H1 (cell line): Measurements from ENCODE around the gene NOTCH2. TPM values are rescaled to one million over a fixed set of nuclear protein-coding genes. Genes with fewer than 3 reads are reported as not detected.

Experiments
- CTCF ChIA-PET: fragments of 300-600 bp; sonication (Branson Sonifier 250); formaldehyde crosslinking; loops from one replicate; lab custom pipeline; 2021; ENCODE audit not compliant: partially characterized antibody; lab: Charles Lee
- POLR2A ChIA-PET: fragments of 300-600 bp; sonication (Branson Sonifier 250); formaldehyde crosslinking; loops from one replicate; lab custom pipeline; 2021; ENCODE audit warnings: inconsistent platforms; ENCODE audit not compliant: partially characterized antibody; lab: Charles Lee
- DNase-seq, 2 experiments: peaks; one replicate each; pipeline versions ENCODE4 v3.0.0 to v3.0.0-alpha.2; 2010 to 2022; ENCODE audit warnings: low spot score in 2 of 2, low read depth in 1 of 2, mixed read lengths in 1 of 2
- FAIRE-seq: peaks from 2 replicates; lab custom pipeline; 2011; peaks lifted over from hg19 to GRCh38; lab: Jason Lieb, UNC
- H2AFZ ChIP-seq: 2 replicates; pipeline ENCODE4 v1.8.1; 2012; ENCODE audit warnings: low read length, inconsistent platforms
- H2AK5ac ChIP-seq: 2 replicates; pipeline ENCODE4 v1.6.1; 2013; ENCODE audit warnings: low read depth, low read length
- H2BK120ac ChIP-seq: replicated peaks from 2 replicates; pipeline ENCODE3; 2013; ENCODE audit warnings: low read depth, low read length, inconsistent platforms
- H2BK12ac ChIP-seq: 2 replicates; pipeline ENCODE4 v1.6.1; 2013; ENCODE audit warnings: low read depth, low read length
- H2BK15ac ChIP-seq: 2 replicates; pipeline ENCODE4 v1.6.1; 2013; ENCODE audit warnings: low read length
- H2BK20ac ChIP-seq: 2 replicates; pipeline ENCODE4 v1.6.1; 2013; ENCODE audit warnings: low read length
- H2BK5ac ChIP-seq: 2 replicates; pipeline ENCODE4 v1.6.1; 2013; ENCODE audit warnings: low read depth, low read length
- H3K14ac ChIP-seq: 2 replicates; pipeline ENCODE4 v1.6.1; 2013; ENCODE audit warnings: inconsistent platforms; ENCODE audit not compliant: insufficient read length
- H3K18ac ChIP-seq: 2 replicates; pipeline ENCODE4 v1.6.1; 2013; ENCODE audit warnings: low read length; ENCODE audit errors: extremely low read depth
- H3K23ac ChIP-seq: 2 replicates; pipeline ENCODE4 v1.6.1; 2013; ENCODE audit warnings: inconsistent platforms; ENCODE audit not compliant: insufficient read length
- H3K23me2 ChIP-seq: 2 replicates; pipeline ENCODE4 v1.6.1; 2013; ENCODE audit warnings: low read depth, low read length
- H3K27ac ChIP-seq: 2 replicates; pipeline ENCODE4 v1.6.1; 2011; ENCODE audit warnings: low read depth, low read length, inconsistent platforms
- H3K27me3 ChIP-seq, 4 experiments: replicated peaks in 1 of 4; 1 replicate in 1 of 4; 2 replicates in 3 of 4; pipeline versions ENCODE4 v1.6.1 to v1.8.1; 2011 to 2013; ENCODE audit warnings: low read length in 3 of 4, mild to moderate bottlenecking in 3 of 4, inconsistent platforms in 2 of 4, mixed read lengths in 2 of 4, moderate library complexity in 1 of 4; ENCODE audit not compliant: control insufficient read depth in 3 of 4, insufficient read depth in 3 of 4; ENCODE audit errors: extremely low read depth in 1 of 4
- H3K36me3 ChIP-seq, 4 experiments: 2 replicates each; pipeline versions ENCODE4 v1.6.1 to v1.8.1; 2011 to 2013; ENCODE audit warnings: mild to moderate bottlenecking in 4 of 4, low read length in 3 of 4, moderate library complexity in 2 of 4, control low read depth in 1 of 4, inconsistent platforms in 1 of 4; ENCODE audit not compliant: insufficient read depth in 4 of 4, control insufficient read depth in 2 of 4
- H3K4ac ChIP-seq: replicated peaks from 2 replicates; pipeline ENCODE3; 2013; ENCODE audit warnings: low read length, low read depth, mixed read lengths, inconsistent platforms; ENCODE audit not compliant: insufficient read length
- H3K4me1 ChIP-seq, 4 experiments: replicated peaks in 1 of 4; 1 replicate in 1 of 4; 2 replicates in 3 of 4; pipeline versions ENCODE4 v1.6.1 to v1.8.1; 2011 to 2013; ENCODE audit warnings: low read length in 3 of 4, inconsistent platforms in 2 of 4, mixed read lengths in 1 of 4; ENCODE audit not compliant: insufficient read depth in 4 of 4, control insufficient read depth in 3 of 4
- H3K4me2 ChIP-seq, 2 experiments: 2 replicates each; pipeline versions ENCODE4 v1.6.1 to v1.8.1; 2011 to 2013; ENCODE audit warnings: low read depth in 2 of 2, low read length in 2 of 2, control low read depth in 1 of 2, inconsistent platforms in 1 of 2, mild to moderate bottlenecking in 1 of 2; ENCODE audit not compliant: insufficient read depth in 1 of 2
- H3K4me3 ChIP-seq, 4 experiments: fragments of 200-600, 300-600 bp in 1 of 4; sonication (generic), shearing (Covaris generic), sonication (Bioruptor Twin) in 1 of 4; 2 replicates each; pipeline versions ENCODE4 v1.5.1 to v1.8.1; 2011 to 2016; ENCODE audit warnings: low read length in 4 of 4, low read depth in 3 of 4, control low read depth in 2 of 4, inconsistent platforms in 2 of 4, mild to moderate bottlenecking in 2 of 4, mixed read lengths in 1 of 4, moderate library complexity in 1 of 4; ENCODE audit not compliant: insufficient read depth in 2 of 4; ENCODE audit errors: extremely low read depth in 1 of 4
- H3K56ac ChIP-seq: replicated peaks from 2 replicates; pipeline ENCODE3; 2013; ENCODE audit warnings: low read depth, mild to moderate bottlenecking, mixed read lengths, low read length, inconsistent platforms; ENCODE audit not compliant: insufficient read length
- H3K79me1 ChIP-seq: 2 replicates; pipeline ENCODE4 v1.6.1; 2013; ENCODE audit warnings: low read depth, low read length, control low read depth
- H3K79me2 ChIP-seq, 2 experiments: 2 replicates each; pipeline versions ENCODE4 v1.6.1 to v1.8.1; 2012 to 2013; ENCODE audit warnings: low read length in 2 of 2, mild to moderate bottlenecking in 2 of 2, inconsistent platforms in 1 of 2; ENCODE audit not compliant: insufficient read depth in 2 of 2, control insufficient read depth in 1 of 2
- H3K9ac ChIP-seq, 4 experiments: replicated peaks in 1 of 4; 1 replicate in 1 of 4; 2 replicates in 3 of 4; pipeline versions ENCODE4 v1.6.1 to v1.8.1; 2011 to 2013; ENCODE audit warnings: low read depth in 3 of 4, low read length in 3 of 4, control low read depth in 2 of 4, mild to moderate bottlenecking in 2 of 4, moderate library complexity in 2 of 4, inconsistent platforms in 1 of 4; ENCODE audit errors: extremely low read depth in 1 of 4
- H3K9me3 ChIP-seq, 2 experiments: 2 replicates each; pipeline versions ENCODE4 v1.6.1 to v1.8.1; 2012 to 2013; ENCODE audit warnings: mild to moderate bottlenecking in 2 of 2, moderate library complexity in 2 of 2, control low read depth in 1 of 2, inconsistent platforms in 1 of 2, low read depth in 1 of 2, low read length in 1 of 2, mixed read lengths in 1 of 2; ENCODE audit not compliant: insufficient read depth in 2 of 2
- H4K20me1 ChIP-seq, 2 experiments: replicated peaks in 1 of 2; 2 replicates each; pipeline versions ENCODE3 to v1.8.1; 2011 to 2013; ENCODE audit warnings: inconsistent platforms in 2 of 2, low read length in 2 of 2, mild to moderate bottlenecking in 1 of 2; ENCODE audit not compliant: insufficient read depth in 2 of 2, control insufficient read depth in 1 of 2
- H4K5ac ChIP-seq: 2 replicates; pipeline ENCODE4 v1.6.1; 2013; ENCODE audit warnings: low read length, low read depth, mixed read lengths, inconsistent platforms; ENCODE audit not compliant: insufficient read length
- H4K8ac ChIP-seq: 2 replicates; pipeline ENCODE4 v1.8.0; 2013; ENCODE audit warnings: mild to moderate bottlenecking, moderate library complexity, low read length, inconsistent platforms; ENCODE audit not compliant: insufficient read depth; ENCODE audit errors: extremely low read depth
- H4K91ac ChIP-seq: replicated peaks from 2 replicates; pipeline ENCODE3; 2013; ENCODE audit warnings: low read length, mixed read lengths, inconsistent platforms; ENCODE audit not compliant: insufficient read length
- CHD1 ChIP-seq: IDR thresholded peaks from 2 replicates; pipeline ENCODE4 v1.6.1; 2012; ENCODE audit warnings: low read depth, low read length, improper control_type of control experiment
- CHD2 ChIP-seq: IDR thresholded peaks from 2 replicates; pipeline ENCODE4 v1.6.1; 2012; ENCODE audit warnings: low read length, improper control_type of control experiment
- EGR1 ChIP-seq: IDR thresholded peaks from 2 replicates; pipeline ENCODE4 v1.6.1; 2011; ENCODE audit warnings: low read depth, low read length, borderline replicate concordance
- EP300 ChIP-seq, 2 experiments: IDR thresholded peaks; 1 replicate in 1 of 2; 2 replicates in 1 of 2; pipeline ENCODE4 v1.6.1; 2011 to 2012; ENCODE audit warnings: low read depth in 2 of 2, low read length in 2 of 2, mild to moderate bottlenecking in 2 of 2, borderline replicate concordance in 1 of 2, inconsistent platforms in 1 of 2, moderate library complexity in 1 of 2
- FOSL1 ChIP-seq: IDR thresholded peaks from 2 replicates; pipeline ENCODE4 v1.6.1; 2011; ENCODE audit warnings: mild to moderate bottlenecking, low read depth, low read length, moderate library complexity; ENCODE audit not compliant: insufficient read depth
- JUN ChIP-seq: IDR thresholded peaks from 2 replicates; pipeline ENCODE4 v1.6.1; 2011; ENCODE audit warnings: low read depth, mild to moderate bottlenecking, improper control_type of control experiment, low read length
- KDM1A ChIP-seq: fragments of 200-600, 300-600 bp; sonication (generic); IDR thresholded peaks from 2 replicates; pipeline ENCODE4 v1.7.1; 2016; ENCODE audit warnings: mild to moderate bottlenecking, low read length, borderline replicate concordance
- KDM4A ChIP-seq: IDR thresholded peaks from one replicate; pipeline ENCODE4 v1.7.1; 2012; ENCODE audit warnings: low read depth, mild to moderate bottlenecking, moderate library complexity, low read length, inconsistent platforms; ENCODE audit not compliant: severe bottlenecking
- MAFK ChIP-seq: IDR thresholded peaks from 2 replicates; pipeline ENCODE4 v1.6.1; 2012; ENCODE audit warnings: low read depth, mild to moderate bottlenecking, improper control_type of control experiment, low read length
- RAD21 ChIP-seq, 2 experiments: IDR thresholded peaks in 1 of 2; conservative IDR thresholded peaks in 1 of 2; 2 replicates each; pipeline ENCODE4 v1.6.1; 2011; ENCODE audit warnings: low read depth in 2 of 2, low read length in 2 of 2, improper control_type of control experiment in 1 of 2, inconsistent platforms in 1 of 2, mild to moderate bottlenecking in 1 of 2, moderate library complexity in 1 of 2
- SAP30 ChIP-seq: fragments of 300-600 bp; sonication (generic); IDR thresholded peaks from 2 replicates; pipeline ENCODE4 v1.7.1; 2012; ENCODE audit warnings: low read length, moderate library complexity, mild to moderate bottlenecking, inconsistent platforms; ENCODE audit not compliant: insufficient read depth, insufficient replicate concordance
- USF2 ChIP-seq: IDR thresholded peaks from 2 replicates; pipeline ENCODE4 v1.6.1; 2011; ENCODE audit warnings: low read length, improper control_type of control experiment
- WGBS, 2 experiments: shearing (Covaris generic) in 1 of 2; methylation state at CpG; one replicate each; pipeline versions ENCODE4 v1.1.6 to v1.1.7; 2013 to 2015; ENCODE audit warnings: low lambda C conversion rate in 2 of 2, mixed read lengths in 2 of 2, inconsistent platforms in 1 of 2, low coverage in 1 of 2, missing lambda C conversion rate in 1 of 2; ENCODE audit not compliant: insufficient replicate concordance in 2 of 2, insufficient coverage in 1 of 2, insufficient read length in 1 of 2; ENCODE audit errors: extremely low coverage in 1 of 2, missing lambda C conversion rate in 1 of 2; 5-methylcytosine and 5-hydroxymethylcytosine counted together
- polyA plus RNA-seq, 7 experiments: library from polyadenylated mRNA; depleted of rRNA in 3 of 7; stranded (reverse) in 5 of 7; unstranded in 2 of 7; fragments of >200 nt in 5 of 7; fragments of 200-250 nt in 2 of 7; gene quantifications; 1 replicate in 5 of 7; 2 replicates in 1 of 7; 4 replicates in 1 of 7; pipeline versions ENCODE4 v1.2.1 to v1.2.3, GENCODE V29; 2011 to 2013; ENCODE audit warnings: missing spikeins in 2 of 7, mixed read lengths in 2 of 7
- total RNA-seq: library from RNA; stranded (reverse); fragmentation: NEBNext Ultra II Directional; extraction: Animal tissue kit (Norgen Biotek cat#: 25700); gene quantifications from 2 replicates; pipeline ENCODE4 v1.2.1, GENCODE V29; 2021

The NOTCH2 gene
- total and polyA plus RNA-seq, 2 of the 8 experiments (the other 6 are each of a cell fraction or from before 2014, with no cell fraction given), result 17.7 to 63.0 TPM

GRCh38 chr1:119912963-119913362, 156.5 kb downstream of the NOTCH2 start:
- no peak overlapping the region for H3K27ac ChIP-seq
- peaks cover 0 to 4% (median 0%) of the 10 kb centered on the region in 4 experiments; a peak in 1 of 7 replicates for H3K4me1 ChIP-seq
- no peak for FAIRE-seq
- H2BK20ac ChIP-seq, result no peak overlapping the region
- no peaks in the 10 kb centered on the region for H3K23me2 ChIP-seq
- no peak overlapping the region for H3K14ac ChIP-seq
- no peak overlapping the region for H3K56ac ChIP-seq
- WGBS, 2 experiments, result 90% methylated on average over 3 of the region's 3 CpGs; no CpG with 5 or more reads in 1 of the 2 experiments
- no peak overlapping the region for H2BK5ac ChIP-seq
- H3K23ac ChIP-seq, result no peak overlapping the region
- H4K8ac ChIP-seq, result no peak overlapping the region
- no peak overlapping the region for H3K9ac ChIP-seq
- no peak for DNase-seq
- no peak overlapping the region for H3K4me2 ChIP-seq
- H4K20me1 ChIP-seq, result no peaks in the 10 kb centered on the region
- no peak overlapping the region for H2AFZ ChIP-seq
- no peak overlapping the region for H4K5ac ChIP-seq
- POLR2A ChIA-PET, result interaction anchor here (1.0 kb wide), 1 partner anchor 14 kb away, joined by 4 read pairs; no protein-coding TSS in a partner anchor
- peaks cover 5 to 19% (median 14%) of the 10 kb centered on the region in 4 experiments; a peak in 7 of 8 replicates for H3K36me3 ChIP-seq
- H3K18ac ChIP-seq, result no peak overlapping the region
- H3K9me3 ChIP-seq, result no peaks in the 10 kb centered on the region
- H2BK12ac ChIP-seq, result no peak overlapping the region
- H2AK5ac ChIP-seq, result no peak overlapping the region
- H3K4ac ChIP-seq, result no peak overlapping the region
- H3K4me3 ChIP-seq, result no peak overlapping the region
- H2BK15ac ChIP-seq, result no peak overlapping the region
- no peaks in the 10 kb centered on the region for H3K27me3 ChIP-seq
- no peaks in the 10 kb centered on the region for H3K79me2 ChIP-seq
- CTCF ChIA-PET, result no interaction called here
- no peak overlapping the region for H2BK120ac ChIP-seq
- no peaks in the 10 kb centered on the region for H3K79me1 ChIP-seq
- no peak overlapping the region for H4K91ac ChIP-seq
- TF ChIP-seq FOSL1 (no peak), USF2 (no peak), EGR1 (no peak), CHD2 (no peak), KDM4A (no peak), RAD21 (IDR thresholded peaks at IDR 0.05 in 1 of 2, conservative IDR thresholded peaks at IDR 0.05 in 1 of 2; ENCODE audit: low read depth in 2 of 2, low read length in 2 of 2) (no peak), EP300 (IDR thresholded peaks at IDR 0.05; ENCODE audit: borderline replicate concordance in 1 of 2, low read depth in 2 of 2, low read length in 2 of 2) (no peak), KDM1A (no peak), JUN (no peak), MAFK (no peak), CHD1 (no peak), SAP30 (no peak)
